ENCODE measurements around the gene MYLK. TPM values are rescaled to one million over a fixed set of nuclear protein-coding genes. Genes with fewer than 3 reads are reported as not detected.

Gene MYLK
- total RNA-seq, 4 donors from 2014 or later, result 10.7 to 320 (median 42.0) TPM

DNA sequence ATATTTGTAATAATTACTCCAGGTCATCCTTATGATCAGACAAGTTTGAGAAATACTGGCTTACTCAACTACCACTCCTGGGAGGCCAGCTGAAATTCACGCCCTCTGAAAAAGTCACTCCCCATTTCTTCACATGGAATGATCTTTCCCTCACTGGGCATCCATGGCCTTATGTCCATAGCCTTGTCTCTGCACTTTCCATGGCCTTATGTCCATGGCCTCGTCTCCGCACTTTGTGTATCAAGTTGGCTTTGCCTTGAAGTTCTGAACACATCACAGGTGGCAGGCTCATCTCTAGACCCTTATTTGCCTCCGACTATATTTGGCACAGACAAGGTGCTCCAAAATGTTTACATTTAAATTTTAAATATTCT lies 241.2 kb downstream of the MYLK start:
- no peaks in the 10 kb centered on the region for H3K9me3 ChIP-seq
- DNase-seq, result no peak
- TF ChIP-seq POLR2A (IDR thresholded peaks at IDR 0.05), result no peak
- TF ChIP-seq, protein P1, sequence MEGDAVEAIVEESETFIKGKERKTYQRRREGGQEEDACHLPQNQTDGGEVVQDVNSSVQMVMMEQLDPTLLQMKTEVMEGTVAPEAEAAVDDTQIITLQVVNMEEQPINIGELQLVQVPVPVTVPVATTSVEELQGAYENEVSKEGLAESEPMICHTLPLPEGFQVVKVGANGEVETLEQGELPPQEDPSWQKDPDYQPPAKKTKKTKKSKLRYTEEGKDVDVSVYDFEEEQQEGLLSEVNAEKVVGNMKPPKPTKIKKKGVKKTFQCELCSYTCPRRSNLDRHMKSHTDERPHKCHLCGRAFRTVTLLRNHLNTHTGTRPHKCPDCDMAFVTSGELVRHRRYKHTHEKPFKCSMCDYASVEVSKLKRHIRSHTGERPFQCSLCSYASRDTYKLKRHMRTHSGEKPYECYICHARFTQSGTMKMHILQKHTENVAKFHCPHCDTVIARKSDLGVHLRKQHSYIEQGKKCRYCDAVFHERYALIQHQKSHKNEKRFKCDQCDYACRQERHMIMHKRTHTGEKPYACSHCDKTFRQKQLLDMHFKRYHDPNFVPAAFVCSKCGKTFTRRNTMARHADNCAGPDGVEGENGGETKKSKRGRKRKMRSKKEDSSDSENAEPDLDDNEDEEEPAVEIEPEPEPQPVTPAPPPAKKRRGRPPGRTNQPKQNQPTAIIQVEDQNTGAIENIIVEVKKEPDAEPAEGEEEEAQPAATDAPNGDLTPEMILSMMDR (IDR thresholded peaks at IDR 0.05), result no peak
- intact Hi-C loops (cut with DNase I), result no loop called here
- H3K4me1 ChIP-seq, result peaks cover 0 to 19% (median 0%) of the 10 kb centered on the region in 3 donors
- H3K36me3 ChIP-seq, result peaks cover 0 to 58% (median 0%) of the 10 kb centered on the region in 3 donors
- no peak overlapping the region for H3K4me3 ChIP-seq
- 74 to 81% methylated on average over 4 of the region's 4 CpGs for WGBS, 2 donors
- peak overlapping the region in 2 of 4 donors; percentile 1 to 27 for H3K27ac ChIP-seq
- H3K27me3 ChIP-seq, result no peaks in the 10 kb centered on the region

DNA sequence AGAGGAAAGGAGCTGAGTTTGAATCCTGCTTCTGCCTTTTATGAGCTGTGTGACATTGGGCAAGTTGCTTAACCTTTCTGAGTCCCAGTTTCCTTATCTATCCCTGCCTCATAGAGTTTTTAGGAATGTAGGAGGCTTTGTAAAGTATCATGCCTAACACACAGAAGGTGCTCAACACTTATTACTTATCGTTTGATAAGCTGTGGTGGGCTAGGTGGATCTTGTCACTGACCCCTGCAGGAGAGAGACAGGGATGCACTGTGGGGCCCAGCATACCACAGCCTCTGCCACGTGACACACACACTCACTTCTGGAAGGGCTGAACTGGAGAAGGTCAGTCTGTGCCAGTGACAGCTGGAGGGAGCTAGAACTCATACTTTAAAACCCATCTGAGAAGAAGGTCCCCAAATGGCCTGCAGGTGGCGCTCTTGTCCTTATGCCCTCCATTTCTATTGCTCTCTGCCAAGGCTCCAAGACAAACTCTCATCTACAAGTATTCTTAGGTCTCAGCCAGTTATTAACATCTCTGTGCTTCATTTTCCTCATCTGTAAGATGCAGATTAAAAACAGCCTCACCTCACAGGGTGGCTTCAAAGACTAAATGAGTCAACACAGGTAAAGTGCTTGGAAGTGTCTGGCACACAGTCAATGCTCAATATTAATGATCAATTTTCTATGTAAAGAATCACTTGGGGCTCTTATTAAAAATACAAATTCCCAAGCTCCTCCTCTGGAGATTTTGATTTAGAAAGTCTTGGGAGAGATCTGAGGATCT lies 241.8 kb downstream of the MYLK start:
- no peaks in the 10 kb centered on the region for H3K9me3 ChIP-seq
- peaks cover 0 to 25% (median 0%) of the 10 kb centered on the region in 3 donors for H3K4me1 ChIP-seq
- no peak for DNase-seq
- peak overlapping the region; percentile 16 to 75 (median 67) for H3K27ac ChIP-seq
- H3K36me3 ChIP-seq, result peaks cover 0 to 58% (median 0%) of the 10 kb centered on the region in 3 donors
- intact Hi-C loops (cut with DNase I), result no loop called here
- TF ChIP-seq POLR2A (IDR thresholded peaks at IDR 0.05), result no peak
- TF ChIP-seq, protein P1 (IDR thresholded peaks at IDR 0.05), result peak; percentile 64 to 80 (median 73)
- H3K27me3 ChIP-seq, result no peaks in the 10 kb centered on the region
- H3K4me3 ChIP-seq, result no peak overlapping the region
- 37 to 56% methylated on average over 2 to 3 of the region's 3 CpGs for WGBS, 2 donors

DNA sequence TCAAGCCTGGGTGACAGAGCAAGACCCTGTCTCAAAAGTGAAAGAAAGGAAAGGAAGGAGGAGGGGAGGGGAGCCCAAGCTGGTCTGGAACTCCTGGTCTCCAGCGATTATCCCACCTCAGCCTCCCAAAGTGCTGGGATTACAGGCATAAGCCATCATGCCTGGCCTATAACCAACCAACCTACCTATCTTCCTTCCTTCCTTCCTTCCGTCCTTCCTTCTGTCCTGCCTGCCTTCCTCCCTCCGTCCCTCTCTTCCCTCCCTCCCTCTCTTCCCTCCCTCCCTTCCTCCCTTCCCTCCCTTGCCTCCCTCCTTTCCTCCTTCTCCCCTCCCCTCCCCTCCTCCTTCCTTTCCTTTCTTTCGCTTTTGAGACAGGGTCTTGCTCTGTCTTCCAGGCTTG lies 242.6 kb downstream of the MYLK start:
- H3K36me3 ChIP-seq, result peaks cover 0 to 52% (median 0%) of the 10 kb centered on the region in 3 donors
- peak overlapping the region; percentile 16 to 75 (median 67) for H3K27ac ChIP-seq

DNA sequence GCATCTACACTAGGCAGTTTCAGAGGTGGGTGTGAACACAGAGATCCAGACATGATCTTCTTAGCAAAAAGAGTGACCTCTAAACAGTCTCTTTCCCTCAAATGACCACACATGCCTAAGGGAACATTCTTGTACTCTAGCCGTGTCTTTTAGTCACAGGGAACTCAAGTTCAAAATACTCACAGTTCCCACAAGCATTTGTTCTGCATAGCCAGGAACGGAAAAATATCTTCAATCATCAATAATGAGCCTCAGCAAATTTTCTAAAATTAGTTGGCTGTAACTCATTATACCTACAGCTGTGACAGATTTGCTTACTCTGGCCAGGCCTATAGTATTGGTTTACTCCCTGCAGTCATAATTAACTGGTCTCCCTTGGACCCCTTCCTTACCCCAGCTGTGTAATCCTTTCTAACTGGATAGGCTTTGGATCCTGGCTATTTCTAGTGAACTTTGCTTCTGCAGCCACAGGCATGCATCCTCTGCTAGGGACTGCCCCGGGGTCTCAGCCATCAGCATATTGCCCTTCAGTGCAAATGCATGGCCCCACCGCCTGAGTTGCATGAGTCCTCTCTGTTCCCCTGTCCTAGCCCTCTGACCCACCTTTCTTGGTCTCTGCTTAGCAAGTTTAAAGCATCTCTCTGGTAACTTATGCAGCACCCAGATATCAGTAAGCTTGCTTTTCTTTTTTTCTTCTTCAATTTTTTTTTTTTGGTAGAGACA lies 243.2 kb downstream of the MYLK start:
- peak overlapping the region in 3 of 4 donors; percentile 47 to 75 (median 65) for H3K27ac ChIP-seq
- no peaks in the 10 kb centered on the region for H3K27me3 ChIP-seq
- H3K36me3 ChIP-seq, result peaks cover 0 to 52% (median 0%) of the 10 kb centered on the region in 3 donors
- WGBS, 2 donors, result 54 to 80% methylated on average over 4 of the region's 4 CpGs
- TF ChIP-seq, protein P1 (IDR thresholded peaks at IDR 0.05), result no peak
- TF ChIP-seq POLR2A (IDR thresholded peaks at IDR 0.05), result no peak
- no peak for DNase-seq
- H3K9me3 ChIP-seq, result no peaks in the 10 kb centered on the region
- H3K4me3 ChIP-seq, result no peak overlapping the region
- peaks cover 0 to 40% (median 0%) of the 10 kb centered on the region in 3 donors for H3K4me1 ChIP-seq
- intact Hi-C loops (cut with DNase I), result no loop called here

More for the DNA sequence above, 242.6 kb downstream of the MYLK start:
- Histone ChIP-seq H3K9me3 (no peaks in the 10 kb centered on the region), H3K4me3 (no peak overlapping the region), H3K4me1 (peaks cover 0 to 34% (median 0%) of the 10 kb centered on the region in 3 donors), H3K27me3 (no peaks in the 10 kb centered on the region)
- intact Hi-C loops (cut with DNase I), result no loop called here
- TF ChIP-seq POLR2A (IDR thresholded peaks at IDR 0.05), result no peak
- TF ChIP-seq, protein P1 (IDR thresholded peaks at IDR 0.05), result no peak
- WGBS, 2 donors, result 78 to 80% methylated on average over 3 to 4 of the region's 4 CpGs
- DNase-seq, result no peak

DNA sequence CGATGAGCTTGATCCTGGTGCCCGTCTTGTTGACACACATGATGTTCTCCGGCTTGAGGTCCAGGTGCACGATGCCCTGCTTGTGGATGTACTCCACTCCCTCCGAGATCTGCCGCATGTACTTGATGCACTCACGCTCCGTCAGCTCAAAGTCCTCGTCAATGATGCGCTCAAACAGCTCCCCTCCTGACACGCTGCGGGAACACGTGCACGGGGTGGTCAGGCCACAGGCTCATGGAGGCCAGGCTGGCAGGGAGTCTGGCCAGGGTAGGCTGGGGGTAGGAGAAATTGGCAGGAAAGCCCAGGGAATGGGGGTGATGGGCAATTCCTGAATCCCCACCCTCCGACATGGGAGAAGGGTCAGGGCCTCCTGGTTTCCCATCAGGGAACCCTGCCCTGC lies 243.8 kb downstream of the MYLK start:
- H3K9me3 ChIP-seq, result no peaks in the 10 kb centered on the region
- no peak overlapping the region for H3K4me3 ChIP-seq
- H3K4me1 ChIP-seq, result peaks cover 0 to 46% (median 0%) of the 10 kb centered on the region in 3 donors
- H3K27ac ChIP-seq, result peak overlapping the region in 3 of 4 donors; percentile 47 to 75 (median 65)
- no peak for DNase-seq
- H3K36me3 ChIP-seq, result peaks cover 0 to 47% (median 0%) of the 10 kb centered on the region in 3 donors
- intact Hi-C loops (cut with DNase I), result no loop called here
- no peak for TF ChIP-seq POLR2A (IDR thresholded peaks at IDR 0.05)
- TF ChIP-seq, protein P1 (IDR thresholded peaks at IDR 0.05), result no peak
- WGBS, 2 donors, result 76 to 86% methylated on average over 13 to 14 of the region's 15 CpGs
- H3K27me3 ChIP-seq, result no peaks in the 10 kb centered on the region
